ENCODE data around the gene SORBS1.

DNA sequence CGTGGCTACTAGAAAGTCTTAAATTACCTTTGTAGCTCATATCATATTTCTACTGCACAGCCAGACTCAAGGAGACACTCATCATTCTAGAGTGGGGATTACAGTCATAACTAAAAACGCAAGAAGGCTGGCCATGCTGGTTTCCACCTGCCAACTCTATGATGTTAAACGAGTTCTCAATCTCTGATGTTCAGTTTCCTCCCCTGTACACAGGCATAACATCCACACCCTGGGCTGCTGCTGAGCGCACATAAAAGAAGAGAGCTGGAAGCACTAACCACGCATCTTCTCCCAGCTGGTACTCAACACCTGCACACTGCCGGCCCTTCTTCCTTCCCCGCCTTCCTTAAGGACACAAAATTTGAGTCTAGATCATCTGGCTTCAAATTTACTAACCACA lies 60.5 kb downstream of the SORBS1 start:
- TF ChIP-seq, protein P1, sequence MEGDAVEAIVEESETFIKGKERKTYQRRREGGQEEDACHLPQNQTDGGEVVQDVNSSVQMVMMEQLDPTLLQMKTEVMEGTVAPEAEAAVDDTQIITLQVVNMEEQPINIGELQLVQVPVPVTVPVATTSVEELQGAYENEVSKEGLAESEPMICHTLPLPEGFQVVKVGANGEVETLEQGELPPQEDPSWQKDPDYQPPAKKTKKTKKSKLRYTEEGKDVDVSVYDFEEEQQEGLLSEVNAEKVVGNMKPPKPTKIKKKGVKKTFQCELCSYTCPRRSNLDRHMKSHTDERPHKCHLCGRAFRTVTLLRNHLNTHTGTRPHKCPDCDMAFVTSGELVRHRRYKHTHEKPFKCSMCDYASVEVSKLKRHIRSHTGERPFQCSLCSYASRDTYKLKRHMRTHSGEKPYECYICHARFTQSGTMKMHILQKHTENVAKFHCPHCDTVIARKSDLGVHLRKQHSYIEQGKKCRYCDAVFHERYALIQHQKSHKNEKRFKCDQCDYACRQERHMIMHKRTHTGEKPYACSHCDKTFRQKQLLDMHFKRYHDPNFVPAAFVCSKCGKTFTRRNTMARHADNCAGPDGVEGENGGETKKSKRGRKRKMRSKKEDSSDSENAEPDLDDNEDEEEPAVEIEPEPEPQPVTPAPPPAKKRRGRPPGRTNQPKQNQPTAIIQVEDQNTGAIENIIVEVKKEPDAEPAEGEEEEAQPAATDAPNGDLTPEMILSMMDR (IDR thresholded peaks at IDR 0.05; ENCODE audit: poor library complexity, severe bottlenecking): no peak
- TF ChIP-seq, protein P2, sequence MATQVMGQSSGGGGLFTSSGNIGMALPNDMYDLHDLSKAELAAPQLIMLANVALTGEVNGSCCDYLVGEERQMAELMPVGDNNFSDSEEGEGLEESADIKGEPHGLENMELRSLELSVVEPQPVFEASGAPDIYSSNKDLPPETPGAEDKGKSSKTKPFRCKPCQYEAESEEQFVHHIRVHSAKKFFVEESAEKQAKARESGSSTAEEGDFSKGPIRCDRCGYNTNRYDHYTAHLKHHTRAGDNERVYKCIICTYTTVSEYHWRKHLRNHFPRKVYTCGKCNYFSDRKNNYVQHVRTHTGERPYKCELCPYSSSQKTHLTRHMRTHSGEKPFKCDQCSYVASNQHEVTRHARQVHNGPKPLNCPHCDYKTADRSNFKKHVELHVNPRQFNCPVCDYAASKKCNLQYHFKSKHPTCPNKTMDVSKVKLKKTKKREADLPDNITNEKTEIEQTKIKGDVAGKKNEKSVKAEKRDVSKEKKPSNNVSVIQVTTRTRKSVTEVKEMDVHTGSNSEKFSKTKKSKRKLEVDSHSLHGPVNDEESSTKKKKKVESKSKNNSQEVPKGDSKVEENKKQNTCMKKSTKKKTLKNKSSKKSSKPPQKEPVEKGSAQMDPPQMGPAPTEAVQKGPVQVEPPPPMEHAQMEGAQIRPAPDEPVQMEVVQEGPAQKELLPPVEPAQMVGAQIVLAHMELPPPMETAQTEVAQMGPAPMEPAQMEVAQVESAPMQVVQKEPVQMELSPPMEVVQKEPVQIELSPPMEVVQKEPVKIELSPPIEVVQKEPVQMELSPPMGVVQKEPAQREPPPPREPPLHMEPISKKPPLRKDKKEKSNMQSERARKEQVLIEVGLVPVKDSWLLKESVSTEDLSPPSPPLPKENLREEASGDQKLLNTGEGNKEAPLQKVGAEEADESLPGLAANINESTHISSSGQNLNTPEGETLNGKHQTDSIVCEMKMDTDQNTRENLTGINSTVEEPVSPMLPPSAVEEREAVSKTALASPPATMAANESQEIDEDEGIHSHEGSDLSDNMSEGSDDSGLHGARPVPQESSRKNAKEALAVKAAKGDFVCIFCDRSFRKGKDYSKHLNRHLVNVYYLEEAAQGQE (IDR thresholded peaks at IDR 0.05; ENCODE audit: borderline replicate concordance): no peak
- TF ChIP-seq POLR2AphosphoS5 (IDR thresholded peaks at IDR 0.05) (no peak), TAF1 (IDR thresholded peaks at IDR 0.05; ENCODE audit: low read depth) (no peak), MXI1 (conservative IDR thresholded peaks at IDR 0.05; ENCODE audit: poor library complexity, severe bottlenecking) (no peak)

Data from neural cell (in vitro differentiated cells).